ENCODE measurements around the gene NTRK2. TPM values are rescaled to one million over a fixed set of nuclear protein-coding genes. Genes with fewer than 3 reads are reported as not detected.

NTRK2 gene
- total and polyA plus RNA-seq, 4 donors, result 0.26 to 1.4 (median 0.56) TPM

GRCh38 chr9:84945878-84946538 lies 276.5 kb downstream of the NTRK2 start:
- Histone ChIP-seq H3K9me3 (ENCODE audit: control insufficient read depth in 4 of 4, low read length in 3 of 4) (no peaks in the 10 kb centered on the region), H3K36me3 (ENCODE audit: control insufficient read depth in 4 of 4, insufficient read depth in 3 of 4, low read depth in 1 of 4, low read length in 3 of 4) (no peaks in the 10 kb centered on the region), H3K4me1 (ENCODE audit: control insufficient read depth in 4 of 4, insufficient read depth in 4 of 4, low read length in 3 of 4) (no peaks in the 10 kb centered on the region), H3K27ac (ENCODE audit: low read depth in 1 of 2, low read length in 2 of 2) (no peak overlapping the region), H3K4me3 (ENCODE audit: low read depth in 1 of 3, low read length in 3 of 3) (no peak overlapping the region), H3K27me3 (ENCODE audit: control insufficient read depth in 4 of 4, insufficient read depth in 4 of 4, low read length in 3 of 4) (peaks cover 0 to 5% (median 0%) of the 10 kb centered on the region in 4 donors), H3K9ac (ENCODE audit: low read depth in 1 of 2, low read length in 2 of 2) (no peak overlapping the region)
- no peak for DNase-seq (ENCODE audit: low spot score)
- WGBS, result 56% methylated on average over 8 of the region's 8 CpGs
- no peak for TF ChIP-seq ATF3 (IDR thresholded peaks at IDR 0.05)
- no peak for TF ChIP-seq HNF4G (IDR thresholded peaks at IDR 0.05)
- no peak for TF ChIP-seq RXRA (IDR thresholded peaks at IDR 0.05)
- no peak for TF ChIP-seq EGR1 (IDR thresholded peaks at IDR 0.05; ENCODE audit: low read depth in 2 of 2)
- no peak for TF ChIP-seq HNF4A (conservative IDR thresholded peaks at IDR 0.05)
- no peak for TF ChIP-seq SP1 (IDR thresholded peaks at IDR 0.05)
- no peak for TF ChIP-seq RAD21 (IDR thresholded peaks at IDR 0.05)
- no peak for TF ChIP-seq ZBTB33 (IDR thresholded peaks at IDR 0.05)
- no peak for TF ChIP-seq REST (IDR thresholded peaks at IDR 0.05)
- TF ChIP-seq NR2F2 (IDR thresholded peaks at IDR 0.05), result no peak
- TF ChIP-seq FOXA1 (IDR thresholded peaks at IDR 0.05), result no peak
- no peak for TF ChIP-seq TAF1 (conservative IDR thresholded peaks at IDR 0.05)
- no peak for TF ChIP-seq JUND (IDR thresholded peaks at IDR 0.05)
- TF ChIP-seq YY1 (IDR thresholded peaks at IDR 0.05), result no peak
- no peak for TF ChIP-seq GABPA (IDR thresholded peaks at IDR 0.05 in 1 of 2, conservative IDR thresholded peaks at IDR 0.05 in 1 of 2)
- TF ChIP-seq, protein P1, sequence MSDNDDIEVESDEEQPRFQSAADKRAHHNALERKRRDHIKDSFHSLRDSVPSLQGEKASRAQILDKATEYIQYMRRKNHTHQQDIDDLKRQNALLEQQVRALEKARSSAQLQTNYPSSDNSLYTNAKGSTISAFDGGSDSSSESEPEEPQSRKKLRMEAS (IDR thresholded peaks at IDR 0.05), result no peak
- TF ChIP-seq, protein P2, sequence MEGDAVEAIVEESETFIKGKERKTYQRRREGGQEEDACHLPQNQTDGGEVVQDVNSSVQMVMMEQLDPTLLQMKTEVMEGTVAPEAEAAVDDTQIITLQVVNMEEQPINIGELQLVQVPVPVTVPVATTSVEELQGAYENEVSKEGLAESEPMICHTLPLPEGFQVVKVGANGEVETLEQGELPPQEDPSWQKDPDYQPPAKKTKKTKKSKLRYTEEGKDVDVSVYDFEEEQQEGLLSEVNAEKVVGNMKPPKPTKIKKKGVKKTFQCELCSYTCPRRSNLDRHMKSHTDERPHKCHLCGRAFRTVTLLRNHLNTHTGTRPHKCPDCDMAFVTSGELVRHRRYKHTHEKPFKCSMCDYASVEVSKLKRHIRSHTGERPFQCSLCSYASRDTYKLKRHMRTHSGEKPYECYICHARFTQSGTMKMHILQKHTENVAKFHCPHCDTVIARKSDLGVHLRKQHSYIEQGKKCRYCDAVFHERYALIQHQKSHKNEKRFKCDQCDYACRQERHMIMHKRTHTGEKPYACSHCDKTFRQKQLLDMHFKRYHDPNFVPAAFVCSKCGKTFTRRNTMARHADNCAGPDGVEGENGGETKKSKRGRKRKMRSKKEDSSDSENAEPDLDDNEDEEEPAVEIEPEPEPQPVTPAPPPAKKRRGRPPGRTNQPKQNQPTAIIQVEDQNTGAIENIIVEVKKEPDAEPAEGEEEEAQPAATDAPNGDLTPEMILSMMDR (IDR thresholded peaks at IDR 0.05; ENCODE audit: low read depth, low read length, missing input control), result no peak
